Smooth muscle cell (in vitro differentiated cells): Measurements from ENCODE around the gene OSR1. TPM values are rescaled to one million over a fixed set of nuclear protein-coding genes. Genes with fewer than 3 reads are reported as not detected.

Experiments used
- DNase-seq: peaks from one replicate; lab custom pipeline; 2025; ENCODE audit not compliant: unreplicated experiment; lab: John Stamatoyannopoulos, UW
- H2AFZ ChIP-seq: fragments of 200-600 bp; sonication (generic); 2 replicates; pipeline ENCODE4 v1.6.0; 2016; ENCODE audit warnings: antibody characterized with exemption, low read depth, mild to moderate bottlenecking
- H3F3A ChIP-seq: fragments of 200-600 bp; sonication (generic); 2 replicates; pipeline ENCODE4 v1.6.0; 2017; ENCODE audit warnings: antibody characterized with exemption, low read depth
- H3K27ac ChIP-seq: fragments of 200-600 bp; sonication (generic); 2 replicates; pipeline ENCODE4 v1.5.1; 2016; ENCODE audit warnings: low read depth, mild to moderate bottlenecking
- H3K27me3 ChIP-seq: fragments of 200-600 bp; sonication (generic); 2 replicates; pipeline ENCODE4 v1.6.1; 2016; ENCODE audit warnings: low read depth, mild to moderate bottlenecking
- H3K36me3 ChIP-seq: fragments of 200-600 bp; sonication (generic); 2 replicates; pipeline ENCODE4 v1.5.1; 2016; ENCODE audit warnings: low read depth
- H3K4me1 ChIP-seq: fragments of 200-600 bp; sonication (generic); 2 replicates; pipeline ENCODE4 v1.5.1; 2016; ENCODE audit warnings: low read depth
- H3K4me2 ChIP-seq: fragments of 200-600 bp; sonication (generic); 2 replicates; pipeline ENCODE4 v1.6.0; 2016; ENCODE audit warnings: mild to moderate bottlenecking
- H3K4me3 ChIP-seq: fragments of 200-600 bp; sonication (generic); 2 replicates; pipeline ENCODE4 v1.5.1; 2016; ENCODE audit warnings: mild to moderate bottlenecking
- H3K79me2 ChIP-seq: fragments of 200-600 bp; sonication (generic); 2 replicates; pipeline ENCODE4 v1.6.0; 2016; ENCODE audit warnings: low read depth, mild to moderate bottlenecking
- H3K9ac ChIP-seq: fragments of 200-600 bp; sonication (generic); 2 replicates; pipeline ENCODE4 v1.6.0; 2016; ENCODE audit warnings: low read depth
- H3K9me3 ChIP-seq: fragments of 200-600 bp; sonication (generic); replicated peaks from 2 replicates; pipeline ENCODE4 v1.5.1; 2016; ENCODE audit warnings: low read depth
- H4K20me1 ChIP-seq: fragments of 200-600 bp; sonication (generic); 2 replicates; pipeline ENCODE4 v1.6.0; 2016; ENCODE audit warnings: low read depth
- CTCF ChIP-seq: fragments of 200-600 bp; sonication (generic); IDR thresholded peaks from 2 replicates; pipeline ENCODE4 v1.5.1; 2017; ENCODE audit warnings: borderline replicate concordance, mild to moderate bottlenecking, antibody characterized with exemption; ENCODE audit not compliant: insufficient read depth, poor library complexity, severe bottlenecking
- WGBS: methylation state at CpG from one replicate; pipeline ENCODE4 v1.1.7; 2016; ENCODE audit warnings: low lambda C conversion rate; 5-methylcytosine and 5-hydroxymethylcytosine counted together
- polyA plus RNA-seq: library from polyadenylated mRNA; unstranded; fragments of >200 nt; fragmentation: Nextera tagmentation; extraction: Ambion mirVana; gene quantifications from 2 replicates; pipeline ENCODE4 v1.2.1, GENCODE V29; 2016
- total RNA-seq: library from RNA; depleted of rRNA; stranded (reverse); fragments of >200 nt; gene quantifications from 2 replicates; pipeline ENCODE4 v1.2.3, GENCODE V29; 2014

The OSR1 gene
- total and polyA plus RNA-seq, 2 experiments from 2014 or later, result 0.85 to 1.4 TPM

GRCh38 chr2:19327496-19327895, 30.9 kb downstream of the OSR1 start:
- H3F3A ChIP-seq, result no peaks in the 10 kb centered on the region
- H3K36me3 ChIP-seq, result no peaks in the 10 kb centered on the region
- H3K4me1 ChIP-seq, result no peaks in the 10 kb centered on the region
- H3K4me3 ChIP-seq, result no peak overlapping the region
- no peak overlapping the region for H3K9ac ChIP-seq
- no peaks in the 10 kb centered on the region for H3K9me3 ChIP-seq
- no peak overlapping the region for H3K27ac ChIP-seq
- no peak for TF ChIP-seq CTCF
- H3K4me2 ChIP-seq, result no peak overlapping the region
- H4K20me1 ChIP-seq, result peaks cover 4% of the 10 kb centered on the region
- no peak for DNase-seq
- no peaks in the 10 kb centered on the region for H3K27me3 ChIP-seq
- H3K79me2 ChIP-seq, result no peaks in the 10 kb centered on the region
- H2AFZ ChIP-seq, result no peak overlapping the region

- Histone ChIP-seq H3K27ac (no peak overlapping the region), H3K9me3 (no peaks in the 10 kb centered on the region), H3K9ac (no peak overlapping the region), H3K27me3 (no peaks in the 10 kb centered on the region), H3K79me2 (no peaks in the 10 kb centered on the region), H2AFZ (no peak overlapping the region), H3K4me3 (no peak overlapping the region), H3K4me1 (no peaks in the 10 kb centered on the region), H3K36me3 (no peaks in the 10 kb centered on the region), H3F3A (no peaks in the 10 kb centered on the region), H3K4me2 (no peak overlapping the region), H4K20me1 (no peaks in the 10 kb centered on the region)
- DNase-seq, result no peak
- TF ChIP-seq CTCF, result no peak
These were observed 36.5 kb downstream of the OSR1 start for GRCh38 chr2:19321946-19322345.

- Histone ChIP-seq H3K27ac (no peak overlapping the region), H4K20me1 (no peaks in the 10 kb centered on the region), H2AFZ (no peak overlapping the region), H3K4me3 (no peak overlapping the region), H3K36me3 (no peaks in the 10 kb centered on the region), H3K4me1 (no peaks in the 10 kb centered on the region), H3K4me2 (no peak overlapping the region), H3F3A (no peaks in the 10 kb centered on the region), H3K9ac (no peak overlapping the region), H3K9me3 (no peaks in the 10 kb centered on the region), H3K27me3 (no peaks in the 10 kb centered on the region), H3K79me2 (no peaks in the 10 kb centered on the region)
- 87% methylated on average over 1 of the region's 1 CpG for WGBS
- no peak for DNase-seq
- no peak for TF ChIP-seq CTCF
These were observed 37.6 kb downstream of the OSR1 start for GRCh38 chr2:19320813-19321212.

GRCh38 chr2:19319698-19320097, 38.7 kb downstream of the OSR1 start:
- TF ChIP-seq CTCF, result no peak
- Histone ChIP-seq H3K4me1 (no peaks in the 10 kb centered on the region), H3K9me3 (no peaks in the 10 kb centered on the region), H3K27ac (no peak overlapping the region), H2AFZ (no peak overlapping the region), H3K4me2 (no peak overlapping the region), H3K27me3 (no peaks in the 10 kb centered on the region), H3K36me3 (no peaks in the 10 kb centered on the region), H3K79me2 (no peaks in the 10 kb centered on the region), H3K9ac (no peak overlapping the region), H3F3A (no peaks in the 10 kb centered on the region), H4K20me1 (no peaks in the 10 kb centered on the region), H3K4me3 (no peak overlapping the region)
- WGBS, result 94% methylated on average over 3 of the region's 3 CpGs
- DNase-seq, result no peak
